22Rv1 (cell line): ENCODE data around the gene PRDX3.

Source experiments
- ZFX ChIP-seq: fragments of 450-650 bp; IDR thresholded peaks from 2 replicates; pipeline ENCODE4 v1.6.1; 2017; ENCODE audit warnings: antibody characterized with exemption, borderline replicate concordance
- TF ChIP-seq, protein P1 (sequence below): fragments of 450-650 bp; IDR thresholded peaks from 2 replicates; pipeline ENCODE4 v1.5.1; 2017; ENCODE audit warnings: mild to moderate bottlenecking

DNA sequence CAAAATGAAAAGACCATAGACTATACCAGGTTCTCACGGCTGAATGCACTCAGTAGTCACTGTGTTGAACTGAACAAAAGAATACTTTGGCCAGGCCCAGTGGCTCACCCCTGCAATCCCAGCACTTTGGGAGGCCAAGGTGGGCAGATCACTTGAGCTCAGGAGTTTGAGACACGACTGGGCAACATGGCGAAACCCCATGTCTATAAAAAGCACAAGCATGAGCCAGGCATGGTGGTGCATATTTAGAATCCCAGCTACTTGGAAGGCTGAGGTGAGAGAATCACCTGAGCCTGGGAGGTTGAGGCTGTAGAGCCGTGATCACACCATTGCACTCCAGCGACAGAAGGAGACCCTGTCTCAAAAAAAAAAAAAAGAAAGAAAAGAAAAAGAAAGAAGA, 25.6 kb downstream of the PRDX3 start:
- TF ChIP-seq, protein P1, sequence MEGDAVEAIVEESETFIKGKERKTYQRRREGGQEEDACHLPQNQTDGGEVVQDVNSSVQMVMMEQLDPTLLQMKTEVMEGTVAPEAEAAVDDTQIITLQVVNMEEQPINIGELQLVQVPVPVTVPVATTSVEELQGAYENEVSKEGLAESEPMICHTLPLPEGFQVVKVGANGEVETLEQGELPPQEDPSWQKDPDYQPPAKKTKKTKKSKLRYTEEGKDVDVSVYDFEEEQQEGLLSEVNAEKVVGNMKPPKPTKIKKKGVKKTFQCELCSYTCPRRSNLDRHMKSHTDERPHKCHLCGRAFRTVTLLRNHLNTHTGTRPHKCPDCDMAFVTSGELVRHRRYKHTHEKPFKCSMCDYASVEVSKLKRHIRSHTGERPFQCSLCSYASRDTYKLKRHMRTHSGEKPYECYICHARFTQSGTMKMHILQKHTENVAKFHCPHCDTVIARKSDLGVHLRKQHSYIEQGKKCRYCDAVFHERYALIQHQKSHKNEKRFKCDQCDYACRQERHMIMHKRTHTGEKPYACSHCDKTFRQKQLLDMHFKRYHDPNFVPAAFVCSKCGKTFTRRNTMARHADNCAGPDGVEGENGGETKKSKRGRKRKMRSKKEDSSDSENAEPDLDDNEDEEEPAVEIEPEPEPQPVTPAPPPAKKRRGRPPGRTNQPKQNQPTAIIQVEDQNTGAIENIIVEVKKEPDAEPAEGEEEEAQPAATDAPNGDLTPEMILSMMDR, result no peak
- TF ChIP-seq ZFX, result no peak
